HepG2 (cell line): Measurements from ENCODE around the gene RAB3C. TPM values are rescaled to one million over a fixed set of nuclear protein-coding genes. Genes with fewer than 3 reads are reported as not detected.

Experiments used
- DZIP1 ChIP-seq: sonication (generic); formaldehyde crosslinking; IDR thresholded peaks from 2 replicates; pipeline ENCODE4 v1.5.0; 2020; ENCODE audit warnings: mild to moderate bottlenecking, missing genetic modification reagents
- PHF20 ChIP-seq: sonication (generic); formaldehyde crosslinking; IDR thresholded peaks from 2 replicates; pipeline ENCODE4 v1.5.0; 2020; ENCODE audit warnings: mild to moderate bottlenecking, missing genetic modification reagents
- SAP130 ChIP-seq: IDR thresholded peaks from 2 replicates; pipeline ENCODE4 v1.6.1; 2016; ENCODE audit warnings: low read depth
- SRY ChIP-seq: sonication (generic); formaldehyde crosslinking; IDR thresholded peaks from 2 replicates; pipeline ENCODE4 v1.8.0; 2022; ENCODE audit warnings: mild to moderate bottlenecking, missing genetic modification reagents
- TBX2 ChIP-seq: sonication (generic); formaldehyde crosslinking; IDR thresholded peaks from 2 replicates; pipeline ENCODE4 v1.5.0; 2020; ENCODE audit warnings: missing genetic modification reagents, mild to moderate bottlenecking, borderline replicate concordance
- TOPORS ChIP-seq: sonication (generic); formaldehyde crosslinking; IDR thresholded peaks from 2 replicates; pipeline ENCODE4 v1.8.0; 2023; ENCODE audit warnings: mild to moderate bottlenecking, missing genetic modification reagents
- ZBTB20 ChIP-seq: sonication (generic); formaldehyde crosslinking; IDR thresholded peaks from 2 replicates; pipeline ENCODE4 v1.8.1; 2023; ENCODE audit warnings: missing genetic modification reagents, low read depth, mild to moderate bottlenecking, borderline replicate concordance
- ZFP36L2 ChIP-seq: sonication (generic); formaldehyde crosslinking; IDR thresholded peaks from 2 replicates; pipeline ENCODE4 v1.4.0; 2020; ENCODE audit warnings: missing genetic modification reagents
- ZMYM4 ChIP-seq: sonication (generic); formaldehyde crosslinking; IDR thresholded peaks from 2 replicates; pipeline ENCODE4 v1.8.1; 2023; ENCODE audit warnings: mild to moderate bottlenecking, missing genetic modification reagents
- ZNF143 ChIP-seq: sonication (generic); formaldehyde crosslinking; IDR thresholded peaks from 2 replicates; pipeline ENCODE4 v1.4.0; 2020; ENCODE audit warnings: missing genetic modification reagents
- ZNF556 ChIP-seq: sonication (generic); formaldehyde crosslinking; IDR thresholded peaks from 2 replicates; pipeline ENCODE4 v1.4.0; 2020; ENCODE audit warnings: mild to moderate bottlenecking, missing genetic modification reagents, borderline replicate concordance
- ZNF841 ChIP-seq: sonication (generic); formaldehyde crosslinking; IDR thresholded peaks from 2 replicates; pipeline ENCODE4 v1.8.1; 2023; ENCODE audit warnings: missing genetic modification reagents, borderline replicate concordance
- polyA plus RNA-seq, 8 experiments: library from polyadenylated mRNA; depleted of rRNA in 3 of 8; stranded (reverse) in 7 of 8; unstranded in 1 of 8; fragments of >200 nt; fragmentation: Illumina TruSeq in 4 of 8; extraction: Trizol in 4 of 8; gene quantifications; 2 replicates each; pipeline versions ENCODE4 v1.2.1 to v1.2.3, GENCODE V29; 2011 to 2016; ENCODE audit warnings: low read depth in 4 of 8, missing spikeins in 1 of 8, mixed read lengths in 1 of 8; ENCODE audit not compliant: insufficient read depth in 1 of 8
- total RNA-seq, 5 experiments: library from RNA; depleted of rRNA; stranded (reverse); fragments of >200 nt; fragmentation: Illumina TruSeq; extraction: Trizol; gene quantifications; 2 replicates each; pipeline ENCODE4 v1.2.3, GENCODE V29; 2016; ENCODE audit warnings: low read depth in 1 of 5
- TF ChIP-seq, protein P1 (sequence below): IDR thresholded peaks from 2 replicates; pipeline ENCODE4 v1.6.1; 2012; ENCODE audit warnings: low read length, improper control_type of control experiment
- TF ChIP-seq, protein P2 (sequence below): IDR thresholded peaks from 2 replicates; pipeline ENCODE4 v1.6.1; 2016; ENCODE audit warnings: missing compliant biosample characterization, missing genetic modification reagents, borderline replicate concordance
- TF ChIP-seq, protein P3 (sequence below): sonication (generic); formaldehyde crosslinking; IDR thresholded peaks from 2 replicates; pipeline ENCODE4 v1.4.0; 2020; ENCODE audit warnings: missing genetic modification reagents
- TF ChIP-seq, protein P4 (sequence below): sonication (generic); formaldehyde crosslinking; IDR thresholded peaks from 2 replicates; pipeline ENCODE4 v1.5.0; 2020; ENCODE audit warnings: missing genetic modification reagents
- TF ChIP-seq, protein P5 (sequence below): sonication (generic); formaldehyde crosslinking; IDR thresholded peaks from 2 replicates; pipeline ENCODE4 v1.8.0; 2022; ENCODE audit warnings: missing genetic modification reagents, low read depth, mild to moderate bottlenecking, borderline replicate concordance

RAB3C gene
- total and polyA plus RNA-seq, 2 of the 13 experiments (the other 11 are each of a cell fraction or from before 2014, with no cell fraction given): not detected

DNA sequence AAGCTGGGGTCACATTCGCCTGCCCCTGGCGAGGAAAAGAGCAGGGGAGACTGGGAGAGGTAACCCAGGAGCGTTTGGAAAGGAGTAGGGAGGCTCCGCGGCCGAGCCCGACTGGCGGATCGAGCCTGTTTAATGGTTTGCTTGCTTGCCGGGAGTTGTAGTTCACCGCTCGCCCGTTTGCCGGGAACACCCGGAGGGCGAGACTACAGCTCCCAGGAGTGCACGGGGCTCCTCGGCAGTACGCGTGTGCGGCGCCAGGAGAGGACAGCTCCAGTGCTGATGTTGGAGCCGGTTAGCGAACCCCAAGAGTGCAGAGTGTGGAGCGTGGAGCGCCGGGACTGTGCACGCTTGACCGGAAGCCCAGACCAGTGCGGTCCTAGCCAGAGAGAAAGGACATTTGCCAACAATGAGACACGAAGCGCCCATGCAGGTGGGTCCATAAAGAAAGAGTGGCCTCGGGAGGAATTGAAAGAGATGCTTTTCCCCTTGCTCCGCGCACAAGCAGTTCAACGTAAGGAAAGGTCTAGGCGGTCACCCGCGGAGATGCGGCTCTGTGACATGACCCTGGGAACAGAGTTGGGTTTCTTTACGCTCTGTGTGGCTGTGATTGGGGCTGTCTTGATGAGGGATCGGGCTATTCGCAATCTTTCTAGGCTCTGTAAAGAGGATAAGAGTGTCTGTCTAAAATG is at the start of gene RAB3C (continued):
- TF ChIP-seq, protein P1, sequence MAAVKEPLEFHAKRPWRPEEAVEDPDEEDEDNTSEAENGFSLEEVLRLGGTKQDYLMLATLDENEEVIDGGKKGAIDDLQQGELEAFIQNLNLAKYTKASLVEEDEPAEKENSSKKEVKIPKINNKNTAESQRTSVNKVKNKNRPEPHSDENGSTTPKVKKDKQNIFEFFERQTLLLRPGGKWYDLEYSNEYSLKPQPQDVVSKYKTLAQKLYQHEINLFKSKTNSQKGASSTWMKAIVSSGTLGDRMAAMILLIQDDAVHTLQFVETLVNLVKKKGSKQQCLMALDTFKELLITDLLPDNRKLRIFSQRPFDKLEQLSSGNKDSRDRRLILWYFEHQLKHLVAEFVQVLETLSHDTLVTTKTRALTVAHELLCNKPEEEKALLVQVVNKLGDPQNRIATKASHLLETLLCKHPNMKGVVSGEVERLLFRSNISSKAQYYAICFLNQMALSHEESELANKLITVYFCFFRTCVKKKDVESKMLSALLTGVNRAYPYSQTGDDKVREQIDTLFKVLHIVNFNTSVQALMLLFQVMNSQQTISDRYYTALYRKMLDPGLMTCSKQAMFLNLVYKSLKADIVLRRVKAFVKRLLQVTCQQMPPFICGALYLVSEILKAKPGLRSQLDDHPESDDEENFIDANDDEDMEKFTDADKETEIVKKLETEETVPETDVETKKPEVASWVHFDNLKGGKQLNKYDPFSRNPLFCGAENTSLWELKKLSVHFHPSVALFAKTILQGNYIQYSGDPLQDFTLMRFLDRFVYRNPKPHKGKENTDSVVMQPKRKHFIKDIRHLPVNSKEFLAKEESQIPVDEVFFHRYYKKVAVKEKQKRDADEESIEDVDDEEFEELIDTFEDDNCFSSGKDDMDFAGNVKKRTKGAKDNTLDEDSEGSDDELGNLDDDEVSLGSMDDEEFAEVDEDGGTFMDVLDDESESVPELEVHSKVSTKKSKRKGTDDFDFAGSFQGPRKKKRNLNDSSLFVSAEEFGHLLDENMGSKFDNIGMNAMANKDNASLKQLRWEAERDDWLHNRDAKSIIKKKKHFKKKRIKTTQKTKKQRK: no peak
- no peak; the same call in 1 of the 2 replicates for TF ChIP-seq TBX2
- no peak for TF ChIP-seq TOPORS (CRISPR knock-in tag)
- TF ChIP-seq, protein P2, sequence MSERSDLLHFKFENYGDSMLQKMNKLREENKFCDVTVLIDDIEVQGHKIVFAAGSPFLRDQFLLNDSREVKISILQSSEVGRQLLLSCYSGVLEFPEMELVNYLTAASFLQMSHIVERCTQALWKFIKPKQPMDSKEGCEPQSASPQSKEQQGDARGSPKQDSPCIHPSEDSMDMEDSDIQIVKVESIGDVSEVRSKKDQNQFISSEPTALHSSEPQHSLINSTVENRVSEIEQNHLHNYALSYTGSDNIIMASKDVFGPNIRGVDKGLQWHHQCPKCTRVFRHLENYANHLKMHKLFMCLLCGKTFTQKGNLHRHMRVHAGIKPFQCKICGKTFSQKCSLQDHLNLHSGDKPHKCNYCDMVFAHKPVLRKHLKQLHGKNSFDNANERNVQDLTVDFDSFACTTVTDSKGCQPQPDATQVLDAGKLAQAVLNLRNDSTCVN (CRISPR knock-in tag): peak; percentile 46; the same call in 1 of the 2 replicates
- no peak for TF ChIP-seq DZIP1 (CRISPR knock-in tag)
- TF ChIP-seq ZBTB20 (CRISPR knock-in tag): 0 out of 2 replicates have a peak, but pooled peaks have one; percentile 40
- 0 out of 2 replicates have a peak, but pooled peaks have one; percentile 63 for TF ChIP-seq ZNF556
- TF ChIP-seq SRY: peak; percentile 76; the same call in 1 of the 2 replicates
- TF ChIP-seq ZFP36L2 (CRISPR knock-in tag): 0 out of 2 replicates have a peak, but pooled peaks have one; percentile 23
- TF ChIP-seq, protein P3, sequence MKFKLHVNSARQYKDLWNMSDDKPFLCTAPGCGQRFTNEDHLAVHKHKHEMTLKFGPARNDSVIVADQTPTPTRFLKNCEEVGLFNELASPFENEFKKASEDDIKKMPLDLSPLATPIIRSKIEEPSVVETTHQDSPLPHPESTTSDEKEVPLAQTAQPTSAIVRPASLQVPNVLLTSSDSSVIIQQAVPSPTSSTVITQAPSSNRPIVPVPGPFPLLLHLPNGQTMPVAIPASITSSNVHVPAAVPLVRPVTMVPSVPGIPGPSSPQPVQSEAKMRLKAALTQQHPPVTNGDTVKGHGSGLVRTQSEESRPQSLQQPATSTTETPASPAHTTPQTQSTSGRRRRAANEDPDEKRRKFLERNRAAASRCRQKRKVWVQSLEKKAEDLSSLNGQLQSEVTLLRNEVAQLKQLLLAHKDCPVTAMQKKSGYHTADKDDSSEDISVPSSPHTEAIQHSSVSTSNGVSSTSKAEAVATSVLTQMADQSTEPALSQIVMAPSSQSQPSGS (CRISPR knock-in tag): 0 out of 2 replicates have a peak, but pooled peaks have one; percentile 41
- TF ChIP-seq, protein P4, sequence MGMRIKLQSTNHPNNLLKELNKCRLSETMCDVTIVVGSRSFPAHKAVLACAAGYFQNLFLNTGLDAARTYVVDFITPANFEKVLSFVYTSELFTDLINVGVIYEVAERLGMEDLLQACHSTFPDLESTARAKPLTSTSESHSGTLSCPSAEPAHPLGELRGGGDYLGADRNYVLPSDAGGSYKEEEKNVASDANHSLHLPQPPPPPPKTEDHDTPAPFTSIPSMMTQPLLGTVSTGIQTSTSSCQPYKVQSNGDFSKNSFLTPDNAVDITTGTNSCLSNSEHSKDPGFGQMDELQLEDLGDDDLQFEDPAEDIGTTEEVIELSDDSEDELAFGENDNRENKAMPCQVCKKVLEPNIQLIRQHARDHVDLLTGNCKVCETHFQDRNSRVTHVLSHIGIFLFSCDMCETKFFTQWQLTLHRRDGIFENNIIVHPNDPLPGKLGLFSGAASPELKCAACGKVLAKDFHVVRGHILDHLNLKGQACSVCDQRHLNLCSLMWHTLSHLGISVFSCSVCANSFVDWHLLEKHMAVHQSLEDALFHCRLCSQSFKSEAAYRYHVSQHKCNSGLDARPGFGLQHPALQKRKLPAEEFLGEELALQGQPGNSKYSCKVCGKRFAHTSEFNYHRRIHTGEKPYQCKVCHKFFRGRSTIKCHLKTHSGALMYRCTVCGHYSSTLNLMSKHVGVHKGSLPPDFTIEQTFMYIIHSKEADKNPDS (CRISPR knock-in tag): no peak
- TF ChIP-seq ZNF841 (CRISPR knock-in tag): no peak
- TF ChIP-seq SAP130 (CRISPR knock-in tag): peak; percentile 68
- peak; percentile 98 for TF ChIP-seq ZNF143 (CRISPR knock-in tag)
- peak; percentile 50; the same call in 1 of the 2 replicates for TF ChIP-seq ZMYM4 (CRISPR knock-in tag)
- TF ChIP-seq, protein P5, sequence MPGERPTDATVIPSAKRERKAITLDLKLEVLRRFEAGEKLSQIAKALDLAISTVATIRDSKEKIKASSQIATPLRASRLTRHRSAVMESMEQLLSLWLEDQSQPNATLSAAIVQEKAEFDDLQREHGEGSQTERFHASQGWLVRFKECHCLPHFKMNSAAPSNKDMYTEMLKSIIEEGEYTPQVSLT (CRISPR knock-in tag): no peak
- TF ChIP-seq PHF20 (CRISPR knock-in tag): peak; percentile 62; the same call in 1 of the 2 replicates
